K562 (cell line): Measurements from ENCODE around the gene BIRC5. TPM values are rescaled to one million over a fixed set of nuclear protein-coding genes. Genes with fewer than 3 reads are reported as not detected.

Experiments
- ATAC-seq: fragments of 200-7000 bp; cut with Tn5 transposase; 3 replicates; pipeline ENCODE4 v1.9.1; 2020; ENCODE audit warnings: moderate library complexity
- BruUV-seq: library from RNA; stranded (reverse); fragments of 400-500 nt; replicated peaks from 2 replicates; lab custom pipeline; 2021; lab: Mats Ljungman, UMichigan
- CTCF ChIA-PET: fragments of 300-600 bp; formaldehyde crosslinking; extraction: SDS; loops from one replicate; lab custom pipeline; 2021; ENCODE audit warnings: low intra/inter-chr PET ratio; lab: Yijun Ruan, JAX
- POLR2A ChIA-PET: fragments of 300-600, 350-650 bp; sonication (Branson Sonifier 250); formaldehyde crosslinking; extraction: SDS; loops from one replicate; lab custom pipeline; 2021; ENCODE audit warnings: antibody characterized with exemption, inconsistent platforms; lab: Yijun Ruan, JAX
- DNase-seq, 4 experiments: peaks; one replicate each; pipeline versions ENCODE4 v3.0.0 to v3.0.0-alpha.2; 2011 to 2018; ENCODE audit warnings: low spot score in 3 of 4, mixed read lengths in 3 of 4; ENCODE audit errors: extremely low read depth in 1 of 4
- FAIRE-seq: peaks from 2 replicates; lab custom pipeline; 2011; peaks lifted over from hg19 to GRCh38; lab: Jason Lieb, UNC
- H2AFZ ChIP-seq: 2 replicates; pipeline ENCODE4 v1.6.0; 2011; ENCODE audit warnings: low read depth, low read length, control low read depth, inconsistent platforms
- H3K27ac ChIP-seq: fragments of 200-600 bp; 3 replicates; pipeline ENCODE4 v1.8.0; 2011; ENCODE audit warnings: low read depth, mild to moderate bottlenecking, control low read depth, inconsistent platforms, low read length, moderate library complexity, mixed read lengths; ENCODE audit errors: extremely low read depth
- H3K27me3 ChIP-seq, 2 experiments: fragments of 300-600 bp in 1 of 2; 2 replicates in 1 of 2; 3 replicates in 1 of 2; pipeline versions ENCODE4 v1.6.0 to v1.8.0; 2011; ENCODE audit warnings: inconsistent platforms in 2 of 2, low read length in 2 of 2, mild to moderate bottlenecking in 1 of 2, mixed read lengths in 1 of 2, moderate library complexity in 1 of 2; ENCODE audit not compliant: control insufficient read depth in 2 of 2, insufficient read depth in 2 of 2
- H3K36me3 ChIP-seq: fragments of 300-600 bp; 3 replicates; pipeline ENCODE4 v1.8.0; 2011; ENCODE audit warnings: mild to moderate bottlenecking, low read length, inconsistent platforms; ENCODE audit not compliant: control insufficient read depth, insufficient read depth
- H3K4me1 ChIP-seq, 2 experiments: fragments of 200-600 bp in 1 of 2; replicated peaks in 1 of 2; 2 replicates in 1 of 2; 3 replicates in 1 of 2; pipeline versions ENCODE4 v1.5.1 to v1.8.0; 2011; ENCODE audit warnings: inconsistent platforms in 2 of 2, low read length in 2 of 2, mild to moderate bottlenecking in 1 of 2, mixed read lengths in 1 of 2, moderate library complexity in 1 of 2; ENCODE audit not compliant: control insufficient read depth in 2 of 2, insufficient read depth in 2 of 2
- H3K4me2 ChIP-seq: 2 replicates; pipeline ENCODE4 v1.6.1; 2011; ENCODE audit warnings: low read length, control low read depth, inconsistent platforms, mixed read lengths; ENCODE audit not compliant: insufficient read depth
- H3K4me3 ChIP-seq: fragments of 200-600 bp; sonication (generic), shearing (Covaris generic); 2 replicates; pipeline ENCODE4 v1.5.1; 2016; ENCODE audit warnings: control low read depth, inconsistent platforms
- H3K79me2 ChIP-seq: fragments of 200-600 bp; 3 replicates; pipeline ENCODE4 v1.8.0; 2011; ENCODE audit warnings: low read length, inconsistent platforms; ENCODE audit not compliant: control insufficient read depth, insufficient read depth
- H3K9ac ChIP-seq, 2 experiments: 2 replicates each; pipeline versions ENCODE4 v1.6.0 to v1.6.1; 2011; ENCODE audit warnings: low read depth in 2 of 2, low read length in 2 of 2, control low read depth in 1 of 2, inconsistent platforms in 1 of 2, mild to moderate bottlenecking in 1 of 2, mixed read lengths in 1 of 2; ENCODE audit not compliant: insufficient read depth in 1 of 2
- H3K9me1 ChIP-seq: one replicate; pipeline ENCODE4 v1.6.0; 2011; ENCODE audit warnings: inconsistent platforms, mild to moderate bottlenecking, low read length, moderate library complexity; ENCODE audit not compliant: control insufficient read depth, insufficient read depth
- H3K9me3 ChIP-seq: replicated peaks from 2 replicates; pipeline ENCODE4 v1.5.1; 2011; ENCODE audit warnings: low read depth, low read length, inconsistent platforms; ENCODE audit not compliant: control insufficient read depth, insufficient read depth
- H4K20me1 ChIP-seq: replicated peaks from 2 replicates; pipeline ENCODE4 v1.6.1; 2011; ENCODE audit warnings: low read length, inconsistent platforms, mixed read lengths; ENCODE audit not compliant: control insufficient read depth, insufficient read depth
- BCLAF1 ChIP-seq, 2 experiments: fragments of 450-650 bp in 1 of 2; IDR thresholded peaks; 2 replicates each; pipeline ENCODE4 v1.6.1; 2011 to 2017; ENCODE audit warnings: low read depth in 2 of 2, antibody characterized with exemption in 1 of 2, borderline replicate concordance in 1 of 2, low read length in 1 of 2, mild to moderate bottlenecking in 1 of 2, mixed read lengths in 1 of 2; ENCODE audit not compliant: control insufficient read depth in 1 of 2
- COPS2 ChIP-seq: fragments of 450-650 bp; conservative IDR thresholded peaks from 2 replicates; pipeline ENCODE4 v1.6.1; 2016; ENCODE audit warnings: mild to moderate bottlenecking, moderate library complexity
- ESRRB ChIP-seq: fragments of 250-450 bp; sonication (Bioruptor Pico); IDR thresholded peaks from 2 replicates; pipeline ENCODE4 v1.5.0; 2020; ENCODE audit warnings: mild to moderate bottlenecking, moderate library complexity, borderline replicate concordance
- LARP7 ChIP-seq: fragments of 450-650 bp; IDR thresholded peaks from 2 replicates; pipeline ENCODE4 v1.6.1; 2016
- MXD1 ChIP-seq: fragments of 250-450 bp; sonication (Bioruptor Pico); IDR thresholded peaks from 2 replicates; pipeline ENCODE4 v1.8.0; 2021; ENCODE audit warnings: borderline replicate concordance, mild to moderate bottlenecking, moderate library complexity; ENCODE audit not compliant: poor library complexity, severe bottlenecking
- POLR2H ChIP-seq: IDR thresholded peaks from 2 replicates; pipeline ENCODE4 v1.6.1; 2016; ENCODE audit warnings: missing genetic modification characterization, low read depth, mild to moderate bottlenecking, control low read depth, missing compliant biosample characterization, moderate library complexity
- SMARCA4 ChIP-seq: fragments of 450-650 bp; IDR thresholded peaks from 2 replicates; pipeline ENCODE4 v1.6.1; 2016
- USF1 ChIP-seq: sonication (generic); formaldehyde crosslinking; IDR thresholded peaks from 2 replicates; pipeline ENCODE4 v1.9.0; 2022; ENCODE audit warnings: mild to moderate bottlenecking, missing genetic modification reagents
- WGBS: fragments of 100-300 bp; shearing (Covaris generic); methylation state at CpG from one replicate; pipeline ENCODE4 v1.1.6; 2016; ENCODE audit warnings: low coverage, mixed read lengths; ENCODE audit not compliant: insufficient coverage; ENCODE audit errors: missing lambda C conversion rate; 5-methylcytosine and 5-hydroxymethylcytosine counted together
- in situ Hi-C: fragments of 300-500 bp; cut with MboI; formaldehyde crosslinking; loops from 4 replicates; pipeline ENCODE4 v1.15.0; 2018; ENCODE audit warnings: inconsistent platforms, mixed read lengths
- intact Hi-C: fragments of 100-400 bp; cut with micrococcal nuclease; formaldehyde crosslinking; loops from 2 replicates; pipeline ENCODE4 v1.14.2; 2022
- polyA plus RNA-seq, 8 experiments: library from polyadenylated mRNA; depleted of rRNA in 4 of 8; stranded (reverse) in 5 of 8; unstranded in 3 of 8; fragments of >200 nt; fragmentation: Nextera tagmentation in 2 of 8; fragmentation: Illumina TruSeq in 1 of 8; extraction: Ambion mirVana in 2 of 8; extraction: Trizol in 1 of 8; gene quantifications; 2 replicates each; pipeline versions ENCODE4 v1.2.1 to v1.2.3, GENCODE V29; 2011 to 2014; ENCODE audit warnings: inconsistent platforms in 1 of 8, missing spikeins in 1 of 8
- total RNA-seq, 7 experiments: library from RNA; depleted of rRNA in 6 of 7; stranded (reverse); fragments of >200 nt in 6 of 7; fragmentation: Illumina TruSeq in 2 of 7; extraction: Trizol in 2 of 7; gene quantifications; 2 replicates each; pipeline versions ENCODE4 v1.2.1 to v1.2.3, GENCODE V29; 2011 to 2021; ENCODE audit warnings: low replicate concordance in 1 of 7

The BIRC5 gene
- total and polyA plus RNA-seq, 9 of the 15 experiments (the other 6 are each of a cell fraction or from before 2014, with no cell fraction given): 64.4 to 140 (median 101) TPM

GRCh38 chr17:78241277-78242023, 27.4 kb downstream of the BIRC5 start:
- no peaks in the 10 kb centered on the region for H3K36me3 ChIP-seq
- FAIRE-seq (peak; percentile 99), DNase-seq (peak; percentile 78 to 95 (median 90)), ATAC-seq (peak; percentile 97)
- ChIA-PET CTCF (no interaction called here), POLR2A (interaction anchor here (0.5 to 0.8 kb wide), 4 partner anchors 17 to 125 kb away, joined by 3 read pairs; no protein-coding TSS in a partner anchor)
- H3K4me1 ChIP-seq: peaks cover 19 to 42% of the 10 kb centered on the region in 2 experiments; a peak in 4 of 5 replicates
- no peak overlapping the region for H3K27ac ChIP-seq
- no TSS peak for BruUV-seq
- no peaks in the 10 kb centered on the region for H3K79me2 ChIP-seq
- H3K4me2 ChIP-seq: no peak overlapping the region
- intact Hi-C loops: no loop called here
- peak overlapping the region; percentile 67 for H2AFZ ChIP-seq
- no peaks in the 10 kb centered on the region for H3K27me3 ChIP-seq
- H3K9me3 ChIP-seq: no peaks in the 10 kb centered on the region
- H3K9ac ChIP-seq: no peak overlapping the region
- in situ Hi-C loops: no loop called here
- WGBS: 64% methylated on average over 13 of the region's 13 CpGs
- H3K9me1 ChIP-seq: peaks cover 6% of the 10 kb centered on the region
- H3K4me3 ChIP-seq: no peak overlapping the region
- H4K20me1 ChIP-seq: no peaks in the 10 kb centered on the region
- TF ChIP-seq BCLAF1 (IDR thresholded peaks at IDR 0.05; ENCODE audit: borderline replicate concordance in 1 of 2, control insufficient read depth in 1 of 2, low read depth in 2 of 2, low read length in 1 of 2) (no peak), ESRRB (CRISPR knock-in tag) (no peak), SMARCA4 (no peak), LARP7 (no peak), USF1 (CRISPR knock-in tag) (no peak), COPS2 (no peak), MXD1 (CRISPR knock-in tag) (no peak), POLR2H (tag) (no peak)
